Astrocyte of the cerebellum (primary cell): Measurements from ENCODE around the gene NUP54.

ENCODE experiments used
- DNase-seq: peaks from one replicate; pipeline ENCODE4 v3.0.0-alpha.2; 2011; ENCODE audit warnings: low read depth
- H3K4me3 ChIP-seq: 2 replicates; pipeline ENCODE4 v1.5.1; 2011; ENCODE audit warnings: mild to moderate bottlenecking, low read depth, low read length, moderate library complexity
- in situ Hi-C: cut with HindIII; loops from 2 replicates; pipeline ENCODE4 v1.10.0; 2017; ENCODE audit warnings: low sequenced_read_pairs
- TF ChIP-seq, protein P1 (sequence below): IDR thresholded peaks from 2 replicates; pipeline ENCODE4 v1.5.1; 2012; ENCODE audit warnings: low read length, low read depth, moderate library complexity, mild to moderate bottlenecking; ENCODE audit errors: missing control alignments

Gene NUP54

DNA sequence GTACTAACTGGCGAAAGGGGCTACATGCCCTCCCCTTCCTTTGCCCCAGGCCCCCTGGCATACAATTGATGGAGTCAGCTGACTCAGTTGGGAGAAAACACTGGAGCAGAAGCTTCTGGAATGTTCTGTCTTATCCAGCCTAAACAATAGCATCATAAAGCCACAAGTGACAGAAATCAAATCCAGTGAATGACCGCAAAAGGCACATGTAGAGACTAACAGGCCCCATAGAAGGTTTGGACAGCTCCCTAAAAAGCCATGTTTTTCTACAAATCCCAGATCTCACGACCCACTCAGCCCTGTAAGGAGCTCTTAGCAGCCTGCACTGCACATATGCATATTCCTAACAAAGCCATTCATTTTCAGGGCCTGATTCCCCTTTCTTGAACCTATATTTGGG, 40.4 kb upstream of the NUP54 start:
- TF ChIP-seq, protein P1, sequence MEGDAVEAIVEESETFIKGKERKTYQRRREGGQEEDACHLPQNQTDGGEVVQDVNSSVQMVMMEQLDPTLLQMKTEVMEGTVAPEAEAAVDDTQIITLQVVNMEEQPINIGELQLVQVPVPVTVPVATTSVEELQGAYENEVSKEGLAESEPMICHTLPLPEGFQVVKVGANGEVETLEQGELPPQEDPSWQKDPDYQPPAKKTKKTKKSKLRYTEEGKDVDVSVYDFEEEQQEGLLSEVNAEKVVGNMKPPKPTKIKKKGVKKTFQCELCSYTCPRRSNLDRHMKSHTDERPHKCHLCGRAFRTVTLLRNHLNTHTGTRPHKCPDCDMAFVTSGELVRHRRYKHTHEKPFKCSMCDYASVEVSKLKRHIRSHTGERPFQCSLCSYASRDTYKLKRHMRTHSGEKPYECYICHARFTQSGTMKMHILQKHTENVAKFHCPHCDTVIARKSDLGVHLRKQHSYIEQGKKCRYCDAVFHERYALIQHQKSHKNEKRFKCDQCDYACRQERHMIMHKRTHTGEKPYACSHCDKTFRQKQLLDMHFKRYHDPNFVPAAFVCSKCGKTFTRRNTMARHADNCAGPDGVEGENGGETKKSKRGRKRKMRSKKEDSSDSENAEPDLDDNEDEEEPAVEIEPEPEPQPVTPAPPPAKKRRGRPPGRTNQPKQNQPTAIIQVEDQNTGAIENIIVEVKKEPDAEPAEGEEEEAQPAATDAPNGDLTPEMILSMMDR = no peak
- H3K4me3 ChIP-seq = no peak overlapping the region
- DNase-seq = no peak
- in situ Hi-C loops = no loop called here

DNA sequence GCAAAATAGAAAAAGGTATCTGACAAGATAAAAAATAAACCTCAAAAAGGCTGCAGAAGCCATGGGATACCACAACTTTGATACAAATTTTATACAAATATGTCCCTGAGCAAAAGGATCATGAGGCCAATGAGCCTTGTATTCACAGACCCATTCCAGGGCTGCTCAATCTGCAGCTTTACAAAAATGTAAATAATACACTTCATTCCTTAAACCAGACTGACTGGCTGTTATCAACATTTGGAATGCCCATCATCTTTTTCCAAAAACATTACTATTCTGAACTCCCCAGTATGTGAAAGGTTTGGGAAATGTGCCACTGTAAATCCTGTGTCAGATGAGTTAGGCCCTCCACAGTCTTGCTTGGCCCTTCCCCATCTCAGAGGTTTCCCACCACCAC, 40.0 kb upstream of the NUP54 start:
- in situ Hi-C loops = no loop called here
- no peak overlapping the region for H3K4me3 ChIP-seq
- TF ChIP-seq, protein P1 = no peak
- DNase-seq = no peak

- in situ Hi-C loops = no loop called here
- TF ChIP-seq, protein P1 = no peak
- DNase-seq = no peak
- H3K4me3 ChIP-seq = no peak overlapping the region
Measured at GRCh38 chr4:76187152-76187551, 39.0 kb upstream of the NUP54 start.

GRCh38 chr4:76182463-76182862, 34.3 kb upstream of the NUP54 start:
- no peak for DNase-seq
- in situ Hi-C loops = no loop called here
- H3K4me3 ChIP-seq = no peak overlapping the region
- TF ChIP-seq, protein P1 = no peak

DNA sequence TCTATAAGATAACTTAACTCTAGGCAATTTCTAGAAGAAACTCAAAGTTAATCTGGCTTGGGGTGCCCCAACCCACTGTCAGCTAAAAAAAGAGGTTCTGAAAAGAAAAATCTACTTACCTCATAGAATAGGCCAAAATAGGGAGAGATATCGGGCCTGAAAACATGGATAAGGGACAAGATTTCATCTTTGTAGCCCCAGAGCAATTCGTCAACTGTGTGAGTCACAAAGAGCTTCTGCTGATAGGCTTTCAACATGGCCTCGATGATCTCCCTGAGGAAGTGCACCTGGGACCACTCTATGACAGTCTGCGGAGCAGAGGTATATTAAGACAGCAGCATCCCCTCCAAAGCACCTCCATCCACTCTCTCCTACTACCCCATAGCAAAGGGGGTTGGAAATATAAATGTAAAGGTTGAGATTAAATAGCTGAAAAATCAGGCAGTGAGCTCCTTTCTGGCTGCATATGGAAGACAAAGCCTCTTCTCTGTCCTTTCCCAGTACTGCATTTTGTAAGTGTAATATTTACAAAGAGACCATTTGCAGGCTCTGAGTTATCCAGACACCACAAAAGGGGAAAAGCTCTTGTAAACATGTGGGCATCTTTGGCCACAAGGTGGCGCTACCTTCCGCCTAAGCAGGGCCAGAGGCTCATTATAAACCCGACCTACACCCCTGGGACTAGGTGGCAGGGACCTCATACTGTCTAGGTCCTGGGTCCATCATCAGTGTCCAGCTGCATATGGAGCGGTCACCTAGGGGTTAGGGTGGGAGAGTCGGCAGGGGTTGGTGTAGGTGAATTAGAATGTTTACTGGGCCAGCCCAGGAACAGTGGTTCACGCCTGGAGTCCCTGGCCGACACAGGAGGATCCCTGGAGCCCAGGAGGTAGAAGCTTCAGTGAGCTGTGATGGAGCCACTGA, 31.5 kb upstream of the NUP54 start:
- H3K4me3 ChIP-seq = no peak overlapping the region
- TF ChIP-seq, protein P1 = peak; percentile 92
- DNase-seq = peak; percentile 80
- in situ Hi-C loops = no loop called here

DNA sequence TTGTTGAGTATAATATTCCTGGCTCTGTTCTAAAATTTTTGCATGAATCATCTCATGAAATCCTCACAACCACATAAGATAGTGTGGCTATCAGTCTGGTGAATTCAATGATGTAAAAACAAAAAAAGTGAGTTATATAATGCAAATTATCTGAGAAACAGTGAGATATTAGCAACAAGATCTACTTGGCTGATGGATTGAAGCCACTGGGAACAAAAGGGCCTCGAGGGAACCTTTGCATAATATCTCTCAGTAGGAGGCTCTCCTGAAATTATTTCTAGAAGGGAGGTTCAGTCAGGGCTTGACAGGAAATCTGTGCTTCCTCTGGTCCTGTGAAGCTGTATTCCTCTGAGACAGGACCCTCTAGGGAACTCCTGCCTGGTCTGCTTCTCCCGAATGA, 30.1 kb upstream of the NUP54 start:
- TF ChIP-seq, protein P1 = no peak
- H3K4me3 ChIP-seq = no peak overlapping the region
- no peak for DNase-seq
- in situ Hi-C loops = no loop called here
